Measurements from ENCODE around the gene EML1.

The EML1 gene

DNA sequence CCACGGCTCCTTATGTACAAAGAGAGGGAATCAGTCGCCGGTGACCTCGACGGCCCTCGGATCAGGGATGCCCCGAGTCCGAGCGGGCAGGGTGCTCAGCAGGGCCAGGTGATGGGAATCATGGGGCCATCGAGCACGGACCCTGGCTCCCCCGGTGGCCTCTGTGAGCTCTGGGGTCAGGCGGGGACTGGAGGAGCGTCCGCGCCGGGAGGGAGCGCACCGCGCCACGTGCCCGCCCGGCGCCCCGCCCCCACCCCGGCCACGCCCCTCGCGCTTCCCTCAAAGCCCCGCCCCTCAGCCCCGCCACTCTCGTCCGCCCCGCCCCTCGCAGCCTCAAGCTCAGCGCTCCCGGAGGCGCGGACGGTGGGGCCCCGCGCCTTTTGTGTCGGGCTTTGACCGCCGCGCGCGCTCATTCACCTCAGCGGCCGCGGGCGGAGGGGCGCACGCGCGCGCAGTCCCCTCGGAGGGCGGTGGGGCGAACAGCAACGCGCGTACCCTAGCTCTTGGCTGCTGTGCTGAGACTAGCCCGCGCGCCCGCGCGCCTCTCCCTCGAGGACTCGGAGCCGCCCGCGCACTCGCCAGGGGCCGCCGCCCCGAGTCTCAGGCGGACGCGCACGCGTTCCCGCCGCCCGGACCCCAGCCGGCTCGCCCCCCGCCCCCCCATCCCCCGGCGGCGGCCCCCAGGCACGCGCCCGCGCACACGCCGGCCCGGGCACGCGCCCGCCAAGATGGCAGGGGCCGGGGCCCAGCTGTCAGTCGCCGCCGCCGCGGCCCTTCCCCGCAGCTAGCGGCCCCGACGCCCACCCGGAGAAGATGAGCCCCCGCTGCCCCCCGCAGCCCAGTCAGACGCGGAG is 178.1 kb downstream of the EML1 start:
- peak; percentile 46 for DNase-seq

DNA sequence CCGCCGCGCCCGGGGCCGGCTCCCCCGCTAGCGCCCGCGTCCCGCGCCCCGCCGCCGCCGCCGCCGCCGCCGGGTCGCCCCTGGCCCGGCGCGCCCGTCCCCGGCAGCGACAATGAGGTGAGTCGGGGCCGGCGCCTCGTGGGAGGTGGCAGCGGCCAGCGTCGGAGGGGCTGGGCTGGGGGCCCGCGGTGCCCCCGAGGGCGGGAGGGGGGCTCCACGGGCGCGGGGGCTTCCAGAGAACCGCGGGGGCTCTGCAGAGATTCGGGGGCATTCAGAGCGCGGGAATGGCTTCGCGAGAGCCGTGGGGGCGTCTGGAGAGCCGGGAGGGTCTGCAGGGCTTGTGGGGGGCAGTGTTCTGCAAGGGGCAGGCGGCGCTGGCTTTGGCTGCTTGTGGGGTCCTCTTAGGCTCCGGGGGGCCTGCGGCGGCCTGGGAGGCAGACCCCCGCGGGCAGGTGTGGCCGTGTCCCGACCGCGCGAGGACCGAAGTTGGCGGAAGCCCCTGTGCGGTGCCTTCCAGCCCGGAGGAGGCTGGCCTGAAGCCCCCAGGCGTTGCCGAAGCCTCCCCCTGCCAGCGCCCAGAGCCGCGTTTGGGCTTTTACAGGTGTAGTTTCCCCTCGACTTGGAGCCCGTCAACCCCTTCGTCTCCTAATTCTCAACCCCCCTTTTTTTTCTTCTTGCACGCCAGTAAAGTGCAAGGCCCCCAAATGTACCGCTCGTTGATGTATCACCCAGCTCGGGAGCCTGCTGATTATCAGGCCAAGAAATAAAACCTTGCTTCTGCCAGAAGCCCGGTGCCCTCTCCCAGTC is 178.9 kb downstream of the EML1 start:
- DNase-seq = no peak

DNA sequence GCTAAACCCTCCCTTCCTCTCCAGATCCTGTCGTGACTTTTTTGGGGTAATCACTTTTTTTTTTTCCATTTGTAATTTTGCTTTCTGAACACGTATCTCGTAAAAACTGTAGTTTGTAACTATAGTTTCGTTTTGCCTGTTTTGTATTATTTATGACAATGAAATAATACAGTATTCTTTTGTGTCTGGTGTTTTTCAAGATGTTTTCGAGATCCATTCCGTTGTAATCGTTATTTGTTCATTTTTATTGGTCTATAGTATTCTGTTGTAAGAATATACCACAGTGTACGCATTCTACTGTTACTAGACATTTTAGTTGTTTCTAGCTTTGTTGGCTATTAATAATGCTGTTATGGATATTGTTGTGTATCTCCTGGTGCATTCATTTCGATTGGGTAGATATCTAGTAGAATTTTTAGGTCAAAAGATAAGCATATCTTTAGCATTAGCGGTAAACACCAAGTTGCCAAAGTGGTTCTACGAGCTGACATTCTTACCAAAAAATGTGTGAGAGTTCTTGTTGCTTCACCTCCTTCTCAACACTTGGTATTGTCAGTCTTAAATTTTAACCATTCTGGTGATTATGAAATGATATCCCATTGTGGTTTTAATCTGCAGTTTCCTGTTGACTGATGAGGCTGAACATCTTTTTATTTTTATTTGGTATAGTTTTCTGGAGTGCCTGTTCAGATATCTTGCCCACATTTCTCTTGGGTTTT is 179.7 kb downstream of the EML1 start:
- DNase-seq = no peak

DNA sequence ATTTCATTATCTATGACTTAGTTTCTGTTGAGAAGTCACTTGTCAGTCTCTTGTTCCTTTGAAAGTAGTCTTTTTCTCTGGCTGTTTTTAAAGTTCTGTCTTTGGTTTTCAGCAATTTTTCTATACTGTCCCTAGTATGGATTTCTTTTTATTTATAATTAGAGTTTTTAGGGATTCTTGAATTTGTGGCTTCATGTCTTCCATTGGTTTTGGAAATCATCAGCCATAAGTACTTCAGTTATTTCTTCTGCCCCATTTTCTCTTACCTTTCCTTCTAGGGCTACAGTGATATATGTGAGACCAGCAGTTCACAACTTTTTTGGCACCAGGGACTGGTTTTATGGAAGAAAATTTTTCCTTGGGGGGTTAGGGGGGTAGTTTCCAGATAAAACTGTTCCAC is 182.0 kb downstream of the EML1 start:
- no peak for DNase-seq

DNA sequence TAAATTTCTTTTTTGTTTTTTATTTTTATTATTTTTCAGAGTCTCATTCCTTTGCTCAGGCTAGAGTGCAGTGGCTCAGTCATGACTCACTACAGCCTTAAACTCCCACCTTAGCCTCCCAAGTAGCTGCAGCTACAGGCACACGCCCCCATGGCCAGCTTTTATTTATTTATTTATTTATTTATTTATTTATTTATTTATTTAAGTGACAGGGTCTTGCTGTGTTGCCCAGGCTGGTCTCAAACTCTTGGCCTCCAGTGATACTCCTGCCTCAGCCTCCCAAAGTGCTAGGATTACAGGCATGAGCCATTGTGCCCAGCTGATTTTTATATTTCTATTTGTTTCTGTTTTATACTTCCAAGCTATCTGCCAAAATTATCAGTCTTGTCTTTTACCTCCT is 182.8 kb downstream of the EML1 start:
- no peak for DNase-seq

DNA sequence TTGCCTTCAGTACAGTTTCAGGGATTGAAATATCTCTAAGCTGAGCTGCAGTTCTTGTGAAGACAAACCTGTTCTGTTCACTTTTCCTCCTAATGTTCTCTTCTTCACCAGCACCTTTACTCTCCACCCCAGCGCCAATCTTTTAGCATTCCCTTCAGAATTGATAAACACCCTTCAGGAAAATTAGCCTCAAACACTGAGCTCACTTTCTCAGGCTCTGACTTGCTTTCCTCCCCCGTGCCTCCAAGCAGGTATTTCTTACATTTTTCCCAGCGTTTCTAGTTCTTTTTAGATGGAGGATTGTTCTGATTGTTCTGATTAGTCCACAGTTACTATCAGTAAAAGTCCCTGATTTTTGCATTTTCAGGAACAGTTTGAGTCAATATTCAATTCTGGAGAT is 183.5 kb downstream of the EML1 start:
- DNase-seq = no peak

DNA sequence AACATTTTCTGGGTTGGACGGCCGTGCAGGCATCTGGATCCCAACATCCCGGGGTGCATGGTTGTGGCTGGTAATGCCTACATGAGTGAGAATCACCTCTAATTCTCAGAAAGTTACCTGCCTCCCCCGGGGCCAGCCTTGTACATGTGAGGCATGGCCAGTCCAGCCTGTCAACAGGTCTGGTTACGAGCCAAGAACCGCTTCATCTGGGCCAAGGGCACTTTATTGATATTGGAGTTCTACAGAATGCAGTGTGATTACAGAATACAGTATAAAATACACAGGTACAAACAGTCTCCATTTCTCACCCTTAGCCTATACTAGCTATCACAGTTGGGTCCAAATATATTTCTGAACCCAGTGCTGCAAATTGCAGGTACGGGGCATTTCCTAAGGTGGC is 187.1 kb downstream of the EML1 start:
- no peak for DNase-seq

DNA sequence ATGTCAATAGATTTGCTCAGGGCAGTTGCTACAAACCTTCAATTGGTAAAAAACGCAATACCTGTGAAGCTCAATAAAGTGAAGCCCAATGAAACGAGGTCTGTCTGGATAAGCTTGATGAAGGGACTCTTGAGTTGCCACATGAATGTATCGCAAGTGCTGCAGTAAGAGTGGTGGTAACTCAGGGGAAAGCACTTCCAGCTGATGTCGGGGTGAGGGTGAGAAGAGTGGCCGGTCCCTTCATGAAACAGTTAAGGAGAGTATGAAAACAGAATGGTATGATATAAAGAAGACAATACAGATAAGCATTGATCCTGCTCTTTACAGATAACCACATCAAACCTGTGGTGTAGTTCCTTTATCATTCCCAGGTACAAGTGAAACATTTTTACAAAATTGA is 188.6 kb downstream of the EML1 start:
- DNase-seq = no peak

DNA sequence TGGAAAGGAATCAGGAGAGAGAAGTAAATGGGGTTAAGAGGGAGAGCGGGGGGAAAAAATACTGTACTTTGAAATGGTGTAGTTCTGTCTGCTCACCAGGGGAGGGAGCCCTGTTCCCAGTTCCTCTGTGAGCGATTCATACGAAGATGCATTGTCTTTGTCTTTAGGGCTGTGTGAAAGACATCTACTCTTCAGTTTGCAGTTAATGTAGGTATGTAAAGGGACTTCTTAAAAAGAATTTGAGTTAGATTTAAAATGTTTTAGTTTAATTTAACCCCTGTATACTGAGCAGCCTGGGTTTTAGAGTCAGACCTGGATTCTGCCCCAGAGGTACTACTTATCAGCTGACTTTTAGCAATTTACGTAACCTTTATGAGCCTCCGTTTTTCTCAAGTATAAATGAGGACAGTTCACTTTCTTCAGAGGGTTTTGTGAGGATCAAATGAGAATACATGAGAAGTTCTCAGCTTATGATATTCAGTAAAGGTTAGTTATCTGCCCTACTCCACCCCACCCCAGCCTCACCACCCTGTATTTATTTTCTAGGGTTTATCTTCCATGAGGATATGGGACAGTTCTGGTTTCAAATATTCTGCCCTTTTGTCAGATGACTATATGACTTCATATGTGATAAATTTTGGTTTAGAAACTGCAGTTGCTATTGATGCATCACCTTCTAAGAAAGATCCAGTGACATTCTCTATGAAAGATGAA is 189.5 kb downstream of the EML1 start:
- DNase-seq = peak; percentile 30

DNA sequence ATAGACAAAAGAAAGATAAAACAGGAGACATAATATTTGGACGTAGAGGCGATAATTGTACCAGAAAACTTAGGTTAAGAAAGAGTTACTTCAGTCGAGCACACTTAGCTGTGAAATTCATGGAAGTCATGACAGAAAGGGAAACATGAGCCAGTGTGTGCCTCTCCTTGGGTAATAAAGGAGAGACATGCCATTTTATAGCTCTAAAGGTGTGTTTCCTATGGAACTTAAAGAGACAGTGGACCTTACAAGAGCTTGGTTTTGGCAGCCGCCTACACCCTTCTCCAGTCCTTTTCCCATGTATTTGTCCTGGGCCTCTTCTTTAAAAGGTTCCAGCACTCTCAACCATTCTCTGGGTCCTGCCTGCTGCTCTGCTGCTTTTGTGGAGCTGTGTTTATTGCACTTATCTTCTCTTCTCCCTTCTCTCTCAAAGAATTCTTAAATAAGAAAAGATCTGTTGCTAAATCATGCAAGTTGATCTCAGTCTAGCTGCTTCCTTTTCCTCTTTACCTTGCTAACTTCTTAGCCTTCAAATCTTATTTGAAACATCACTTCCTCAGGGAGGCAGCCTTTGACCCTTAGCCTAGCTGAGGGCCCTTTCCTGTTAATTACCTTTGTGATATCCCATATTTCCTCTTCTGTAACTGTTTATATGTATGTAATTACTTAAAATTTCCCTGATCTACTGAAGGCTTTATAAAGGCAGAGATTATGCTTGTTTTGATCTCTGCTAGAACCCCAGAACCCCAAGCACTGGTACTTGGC is 190.2 kb downstream of the EML1 start:
- DNase-seq = no peak

DNA sequence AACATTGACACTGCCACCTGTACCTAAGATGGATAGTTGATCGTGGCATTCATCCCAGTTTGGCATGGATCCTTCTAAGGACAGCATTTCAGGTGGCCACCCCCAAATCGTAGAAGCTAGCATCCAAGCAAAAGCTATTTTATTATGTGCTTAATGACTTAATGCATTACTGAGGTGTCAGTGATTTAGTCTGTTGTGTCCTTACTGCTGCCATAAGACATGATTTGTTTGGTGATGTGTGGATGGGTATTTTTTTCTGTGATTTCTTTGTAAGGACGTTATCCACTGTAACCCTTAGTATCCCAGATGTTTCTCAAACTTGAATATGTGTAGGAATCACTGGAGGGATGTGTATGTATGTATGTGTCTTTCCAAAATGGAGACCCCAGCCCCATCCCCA is 190.8 kb downstream of the EML1 start:
- DNase-seq = no peak

DNA sequence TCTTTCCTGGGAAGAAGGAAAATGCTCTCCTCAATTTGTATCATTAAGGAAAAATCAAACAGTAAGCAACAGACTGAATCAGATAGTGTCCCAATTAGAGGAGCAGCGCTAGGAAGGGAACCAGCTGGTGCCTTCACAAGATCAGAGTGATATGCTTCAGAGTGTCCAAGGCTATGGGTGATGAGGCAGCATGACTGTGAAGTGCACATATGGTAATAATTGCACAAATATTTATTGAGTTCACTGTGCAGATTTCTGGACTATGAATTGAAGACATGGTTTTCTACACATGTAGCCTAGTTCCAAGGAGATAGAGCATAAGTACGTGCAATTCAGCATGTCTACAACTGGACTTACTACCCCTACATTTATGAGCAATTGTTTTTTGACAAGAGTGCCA is 193.2 kb downstream of the EML1 start:
- DNase-seq = no peak

DNA sequence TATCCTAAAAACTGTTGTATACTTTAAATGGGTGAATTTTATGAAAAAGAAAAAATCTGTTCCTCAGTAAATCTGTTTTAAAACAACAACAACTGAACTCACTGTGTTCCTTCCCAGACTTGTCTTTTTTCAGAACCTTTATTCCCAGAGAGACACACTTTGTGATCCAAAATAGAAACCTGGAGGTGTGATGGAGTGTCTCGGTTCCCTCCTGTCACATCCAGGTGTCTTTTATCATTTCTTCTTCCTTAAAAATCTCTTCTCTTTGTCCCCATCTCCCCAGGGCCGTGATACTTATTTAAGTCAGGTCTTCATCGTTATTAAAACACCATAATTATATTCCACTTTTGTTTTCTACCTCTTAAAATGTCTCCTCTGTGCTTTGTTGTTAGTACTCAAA is 195.8 kb downstream of the EML1 start:
- DNase-seq = no peak

DNA sequence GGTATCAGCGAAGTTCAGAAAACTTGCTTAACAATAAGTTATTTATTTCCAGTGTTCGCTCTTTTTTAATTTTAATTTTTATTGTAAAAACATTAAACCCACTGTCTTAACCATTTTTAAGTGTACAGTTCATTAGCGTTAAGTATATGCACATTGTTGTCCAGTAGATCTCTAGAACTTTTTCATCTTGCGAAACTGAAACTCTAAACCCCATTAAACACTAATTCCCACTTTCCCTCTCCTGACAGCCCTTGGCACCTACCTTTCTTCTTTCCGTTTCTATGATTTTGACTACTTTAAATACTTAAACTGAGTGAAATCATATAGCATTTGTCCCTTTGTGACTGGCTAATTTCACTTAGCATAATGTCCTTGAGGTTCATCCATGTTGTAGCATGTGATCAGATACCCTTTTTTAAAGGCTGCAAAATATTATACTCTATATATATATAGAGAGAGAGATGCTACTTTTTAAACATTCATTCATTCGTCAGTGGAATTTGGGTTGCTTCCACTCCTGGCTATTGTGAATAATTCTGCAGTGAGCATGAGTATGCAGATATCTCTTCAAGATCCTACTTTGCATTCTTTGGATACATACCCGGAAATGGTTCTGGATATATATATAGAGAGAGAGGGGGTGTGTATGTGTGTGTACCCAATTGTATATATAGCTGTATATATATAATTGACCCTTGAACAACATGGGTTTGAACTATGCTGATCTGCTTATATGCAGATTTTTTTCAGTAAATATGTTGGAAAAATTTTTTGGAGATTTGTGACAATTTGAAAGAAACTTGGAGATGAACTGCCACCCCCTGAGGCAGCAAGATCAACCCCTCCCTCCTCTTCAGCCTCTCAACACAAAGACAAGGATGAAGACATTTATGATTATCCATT is 197.3 kb downstream of the EML1 start:
- no peak for DNase-seq

DNA sequence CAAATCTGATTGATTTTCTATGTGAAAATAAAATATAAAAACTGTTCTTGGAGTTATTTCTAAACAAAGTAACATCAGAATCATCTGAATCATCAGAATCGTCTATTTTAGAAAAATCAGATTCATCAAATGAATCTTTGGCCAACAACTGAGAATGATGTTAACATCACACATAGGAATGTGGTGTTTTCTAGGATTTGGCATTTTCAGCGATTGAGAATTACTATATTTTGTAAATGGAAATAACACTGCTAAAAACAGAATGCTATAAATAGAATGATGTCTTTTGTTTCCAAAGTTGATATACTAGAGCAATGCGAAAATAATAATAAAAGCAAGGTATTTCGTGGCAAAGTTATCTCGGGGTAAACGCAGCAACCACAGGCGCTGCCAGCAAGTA is 198.1 kb downstream of the EML1 start:
- no peak for DNase-seq

Measured in NCI-H1417 treated with DMSO at 0.1 percent for 48 hours (cell line).